H9 (cell line): ENCODE results near the gene MEI4. TPM values are rescaled to one million over a fixed set of nuclear protein-coding genes. Genes with fewer than 3 reads are reported as not detected.

Source experiments
- DNase-seq: peaks from one replicate; pipeline ENCODE4 v3.0.0-alpha.2; 2017
- H2AFZ ChIP-seq: one replicate; pipeline ENCODE4 v1.6.1; 2013; ENCODE audit warnings: mild to moderate bottlenecking, low read length, control low read depth, moderate library complexity
- H2AK5ac ChIP-seq: 2 replicates; pipeline ENCODE4 v1.6.1; 2013; ENCODE audit warnings: low read length, control low read depth, mixed read lengths; ENCODE audit not compliant: insufficient read length
- H2BK120ac ChIP-seq: one replicate; pipeline ENCODE4 v1.6.1; 2013; ENCODE audit warnings: low read depth, mild to moderate bottlenecking, low read length, control low read depth, inconsistent platforms; ENCODE audit not compliant: poor library complexity, severe bottlenecking
- H2BK12ac ChIP-seq: 2 replicates; pipeline ENCODE4 v1.6.1; 2013; ENCODE audit warnings: low read length, control low read depth, mixed read lengths, low read depth; ENCODE audit not compliant: insufficient read length
- H2BK15ac ChIP-seq: 2 replicates; pipeline ENCODE4 v1.6.1; 2013; ENCODE audit warnings: low read depth, low read length, control low read depth
- H2BK20ac ChIP-seq: one replicate; pipeline ENCODE4 v1.6.1; 2013; ENCODE audit warnings: low read depth, mild to moderate bottlenecking, low read length, control low read depth, inconsistent platforms; ENCODE audit not compliant: poor library complexity, severe bottlenecking
- H2BK5ac ChIP-seq: 2 replicates; pipeline ENCODE4 v1.6.1; 2013; ENCODE audit warnings: low read length, control low read depth, mixed read lengths; ENCODE audit not compliant: insufficient read length
- H3K14ac ChIP-seq: 2 replicates; pipeline ENCODE4 v1.6.1; 2013; ENCODE audit warnings: low read length, control low read depth; ENCODE audit not compliant: insufficient read depth
- H3K18ac ChIP-seq: 2 replicates; pipeline ENCODE4 v1.6.1; 2013; ENCODE audit warnings: low read depth, mild to moderate bottlenecking, mixed read lengths, low read length, control low read depth; ENCODE audit not compliant: insufficient read length
- H3K23ac ChIP-seq: 2 replicates; pipeline ENCODE4 v1.6.1; 2013; ENCODE audit warnings: low read length, control low read depth, mixed read lengths, low read depth; ENCODE audit not compliant: insufficient read length
- H3K23me2 ChIP-seq: 2 replicates; pipeline ENCODE4 v1.6.1; 2013; ENCODE audit warnings: low read depth, mild to moderate bottlenecking, mixed read lengths, low read length, control low read depth; ENCODE audit not compliant: insufficient read length, poor library complexity, severe bottlenecking
- H3K27ac ChIP-seq: 2 replicates; pipeline ENCODE4 v1.5.1; 2013; ENCODE audit warnings: low read length, control low read depth, mixed read lengths, low read depth; ENCODE audit not compliant: insufficient read length
- H3K27me3 ChIP-seq: 2 replicates; pipeline ENCODE4 v1.6.1; 2013; ENCODE audit warnings: low read length, control low read depth, inconsistent platforms; ENCODE audit not compliant: insufficient read depth
- H3K4ac ChIP-seq: 2 replicates; pipeline ENCODE4 v1.6.1; 2013; ENCODE audit warnings: low read depth, mild to moderate bottlenecking, control low read depth, inconsistent platforms, low read length, moderate library complexity
- H3K4me1 ChIP-seq: 2 replicates; pipeline ENCODE4 v1.6.1; 2013; ENCODE audit warnings: low read length, control low read depth, inconsistent platforms; ENCODE audit not compliant: insufficient read depth
- H3K4me2 ChIP-seq: 2 replicates; pipeline ENCODE4 v1.6.1; 2013; ENCODE audit warnings: low read length, control low read depth, mixed read lengths; ENCODE audit not compliant: insufficient read length, insufficient read depth
- H3K56ac ChIP-seq: 2 replicates; pipeline ENCODE4 v1.6.1; 2013; ENCODE audit warnings: low read depth, mild to moderate bottlenecking, mixed read lengths, low read length, control low read depth; ENCODE audit not compliant: insufficient read length
- H3K79me1 ChIP-seq: 2 replicates; pipeline ENCODE4 v1.6.1; 2013; ENCODE audit warnings: low read depth, mild to moderate bottlenecking, moderate library complexity, low read length, control low read depth, inconsistent platforms; ENCODE audit not compliant: insufficient read depth, poor library complexity, severe bottlenecking
- H3K79me2 ChIP-seq: 2 replicates; pipeline ENCODE4 v1.6.1; 2013; ENCODE audit warnings: low read length, control low read depth, inconsistent platforms; ENCODE audit not compliant: insufficient read depth
- H3K9ac ChIP-seq: 2 replicates; pipeline ENCODE4 v1.6.1; 2013; ENCODE audit warnings: low read length, control low read depth, mixed read lengths; ENCODE audit not compliant: insufficient read length; ENCODE audit errors: extremely low read depth
- H3K9me3 ChIP-seq: one replicate; pipeline ENCODE4 v1.6.1; 2013; ENCODE audit warnings: low read depth, low read length, inconsistent platforms; ENCODE audit not compliant: control insufficient read depth
- H3T11ph ChIP-seq: one replicate; pipeline ENCODE4 v1.6.1; 2013; ENCODE audit warnings: mild to moderate bottlenecking, low read length, control low read depth, inconsistent platforms
- H4K20me1 ChIP-seq: one replicate; pipeline ENCODE4 v1.6.1; 2013; ENCODE audit not compliant: control insufficient read depth, insufficient read length, insufficient read depth
- H4K5ac ChIP-seq: 2 replicates; pipeline ENCODE4 v1.6.1; 2013; ENCODE audit warnings: low read depth, mild to moderate bottlenecking, mixed read lengths, low read length, control low read depth; ENCODE audit not compliant: insufficient read length
- H4K8ac ChIP-seq: replicated peaks from 2 replicates; pipeline ENCODE4 v1.6.1; 2013; ENCODE audit warnings: low read length, control low read depth, mixed read lengths, low read depth; ENCODE audit not compliant: insufficient read length
- H4K91ac ChIP-seq: 2 replicates; pipeline ENCODE4 v1.6.1; 2013; ENCODE audit warnings: low read depth, mild to moderate bottlenecking, moderate library complexity, mixed read lengths, low read length, control low read depth; ENCODE audit not compliant: insufficient read length
- H3K27ac Mint-ChIP-seq, 3 experiments: 2 replicates in 2 of 3; 3 replicates in 1 of 3; pipeline ENCODE4 v1.8.0; 2020 to 2021; ENCODE audit warnings: mixed read lengths in 3 of 3, mild to moderate bottlenecking in 1 of 3, moderate library complexity in 1 of 3
- H3K27me3 Mint-ChIP-seq: 2 replicates; pipeline ENCODE4 v1.8.0; 2021; ENCODE audit warnings: low read depth, mild to moderate bottlenecking, moderate library complexity, mixed read lengths
- H3K36me3 Mint-ChIP-seq, 3 experiments: 2 replicates in 2 of 3; 3 replicates in 1 of 3; pipeline ENCODE4 v1.8.0; 2020 to 2021; ENCODE audit warnings: low read depth in 3 of 3, mixed read lengths in 3 of 3; ENCODE audit not compliant: insufficient read depth in 1 of 3
- H3K4me1 Mint-ChIP-seq, 2 experiments: 2 replicates each; pipeline ENCODE4 v1.8.0; 2020; ENCODE audit warnings: mixed read lengths in 2 of 2
- H3K4me3 Mint-ChIP-seq, 2 experiments: 2 replicates in 1 of 2; 3 replicates in 1 of 2; pipeline ENCODE4 v1.8.0; 2020 to 2021; ENCODE audit warnings: mild to moderate bottlenecking in 2 of 2, mixed read lengths in 2 of 2, moderate library complexity in 1 of 2
- H3K9me3 Mint-ChIP-seq, 2 experiments: 2 replicates in 1 of 2; 3 replicates in 1 of 2; pipeline ENCODE4 v1.8.0; 2020; ENCODE audit warnings: mild to moderate bottlenecking in 2 of 2, mixed read lengths in 2 of 2, moderate library complexity in 1 of 2
- WGBS: extraction: QIAGEN DNeasy Blood & Tissue Kit; methylation state at CpG from one replicate; pipeline ENCODE4 v1.1.7; 2013; ENCODE audit warnings: missing lambda C conversion rate, low lambda C conversion rate, mixed read lengths; ENCODE audit not compliant: insufficient read length; ENCODE audit errors: extremely low coverage; 5-methylcytosine and 5-hydroxymethylcytosine counted together
- total RNA-seq: library from RNA; stranded (reverse); gene quantifications from 2 replicates; pipeline ENCODE4 v1.2.1, GENCODE V29; 2021
- TF ChIP-seq, protein P1 (sequence below): fragments of 200-600 bp; sonication (generic); conservative IDR thresholded peaks from 3 replicates; pipeline ENCODE4 v1.8.0; 2021; ENCODE audit warnings: antibody characterized with exemption, mild to moderate bottlenecking

The MEI4 gene
- total RNA-seq, 1 experiment from 2014 or later: 0.55 TPM

DNA sequence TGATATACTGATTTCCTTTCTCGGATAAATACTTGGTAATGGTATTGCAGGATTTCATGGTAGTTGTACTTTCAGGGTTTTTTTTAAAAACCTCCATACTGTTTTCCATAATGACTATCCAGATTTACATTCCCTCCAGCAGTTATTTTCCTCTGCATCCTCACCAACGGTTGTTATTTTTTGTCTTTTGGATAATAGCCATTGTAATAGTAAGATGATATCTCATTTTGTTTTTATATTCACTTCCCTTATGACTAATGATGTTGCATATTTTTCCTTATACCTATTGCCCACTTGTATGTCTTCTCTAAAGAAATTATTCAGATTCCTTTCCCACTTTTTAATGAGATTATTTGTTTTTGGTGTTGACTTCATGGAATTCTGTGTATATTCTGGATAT lies 231.0 kb downstream of the MEI4 start:
- H3K79me2 ChIP-seq: no peaks in the 10 kb centered on the region
- no peak overlapping the region for H3K4ac ChIP-seq
- H3K23me2 ChIP-seq: no peaks in the 10 kb centered on the region
- no peak overlapping the region for H3K27ac ChIP-seq
- H3K18ac ChIP-seq: no peak overlapping the region
- no peak overlapping the region for H2BK15ac ChIP-seq
- Mint-ChIP-seq H3K27ac (no peak overlapping the region), H3K9me3 (peaks cover 1 to 3% of the 10 kb centered on the region in 2 experiments; a peak in 2 of 5 replicates), H3K4me1 (peaks cover 0 to 3% of the 10 kb centered on the region in 2 experiments; a peak in 1 of 4 replicates), H3K36me3 (peaks cover 0 to 4% (median 0%) of the 10 kb centered on the region in 3 experiments; a peak in 1 of 7 replicates), H3K4me3 (no peak overlapping the region), H3K27me3 (no peaks in the 10 kb centered on the region)
- H2BK12ac ChIP-seq: no peak overlapping the region
- no peaks in the 10 kb centered on the region for H3K79me1 ChIP-seq
- no peak overlapping the region for H3T11ph ChIP-seq
- H3K9me3 ChIP-seq: no peaks in the 10 kb centered on the region
- no peak overlapping the region for H4K5ac ChIP-seq
- no peak overlapping the region for H4K91ac ChIP-seq
- H3K4me1 ChIP-seq: no peaks in the 10 kb centered on the region
- no peak overlapping the region for H2AFZ ChIP-seq
- H2AK5ac ChIP-seq: no peak overlapping the region
- no peak overlapping the region for H2BK20ac ChIP-seq
- no peak overlapping the region for H3K23ac ChIP-seq
- H3K4me2 ChIP-seq: no peak overlapping the region
- H4K8ac ChIP-seq: no peak overlapping the region
- TF ChIP-seq, protein P1, sequence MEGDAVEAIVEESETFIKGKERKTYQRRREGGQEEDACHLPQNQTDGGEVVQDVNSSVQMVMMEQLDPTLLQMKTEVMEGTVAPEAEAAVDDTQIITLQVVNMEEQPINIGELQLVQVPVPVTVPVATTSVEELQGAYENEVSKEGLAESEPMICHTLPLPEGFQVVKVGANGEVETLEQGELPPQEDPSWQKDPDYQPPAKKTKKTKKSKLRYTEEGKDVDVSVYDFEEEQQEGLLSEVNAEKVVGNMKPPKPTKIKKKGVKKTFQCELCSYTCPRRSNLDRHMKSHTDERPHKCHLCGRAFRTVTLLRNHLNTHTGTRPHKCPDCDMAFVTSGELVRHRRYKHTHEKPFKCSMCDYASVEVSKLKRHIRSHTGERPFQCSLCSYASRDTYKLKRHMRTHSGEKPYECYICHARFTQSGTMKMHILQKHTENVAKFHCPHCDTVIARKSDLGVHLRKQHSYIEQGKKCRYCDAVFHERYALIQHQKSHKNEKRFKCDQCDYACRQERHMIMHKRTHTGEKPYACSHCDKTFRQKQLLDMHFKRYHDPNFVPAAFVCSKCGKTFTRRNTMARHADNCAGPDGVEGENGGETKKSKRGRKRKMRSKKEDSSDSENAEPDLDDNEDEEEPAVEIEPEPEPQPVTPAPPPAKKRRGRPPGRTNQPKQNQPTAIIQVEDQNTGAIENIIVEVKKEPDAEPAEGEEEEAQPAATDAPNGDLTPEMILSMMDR: no peak
- H3K56ac ChIP-seq: no peak overlapping the region
- H3K9ac ChIP-seq: no peak overlapping the region
- H2BK120ac ChIP-seq: no peak overlapping the region
- WGBS: no CpG with 5 or more reads among the region's 2 CpGs
- H4K20me1 ChIP-seq: no peaks in the 10 kb centered on the region
- H3K27me3 ChIP-seq: no peaks in the 10 kb centered on the region
- DNase-seq: no peak
- no peak overlapping the region for H3K14ac ChIP-seq
- no peak overlapping the region for H2BK5ac ChIP-seq
